ENCODE measurements around the gene CALM3.

Gene CALM3

GRCh38 chr19:46609511-46610412 is 8.6 kb downstream of the CALM3 start:
- H3K4me3 ChIP-seq (ENCODE audit: low read depth, low read length) = no peak overlapping the region
- TF ChIP-seq CTCF (IDR thresholded peaks at IDR 0.05) = no peak
- no peak overlapping the region for H3K4me2 ChIP-seq (ENCODE audit: low read length)
- H3K36me3 ChIP-seq (ENCODE audit: control insufficient read depth, insufficient read depth, low read length) = no peaks in the 10 kb centered on the region
- H3K27ac ChIP-seq = no peak overlapping the region
- no peak overlapping the region for H3K9ac ChIP-seq
- H3K79me2 ChIP-seq = peaks cover under 1% of the 10 kb centered on the region
- no peaks in the 10 kb centered on the region for H3K9me3 ChIP-seq (ENCODE audit: control insufficient read depth, low read length)
- no peaks in the 10 kb centered on the region for H3K4me1 ChIP-seq
- no peaks in the 10 kb centered on the region for H3K27me3 ChIP-seq (ENCODE audit: control insufficient read depth, insufficient read depth, low read length)
- no peak overlapping the region for H2AFZ ChIP-seq

- no peaks in the 10 kb centered on the region for H3K79me2 ChIP-seq
- H3K4me1 ChIP-seq = no peaks in the 10 kb centered on the region
- no peaks in the 10 kb centered on the region for H3K9me3 ChIP-seq (ENCODE audit: control insufficient read depth, low read length)
- H2AFZ ChIP-seq = no peak overlapping the region
- H3K9ac ChIP-seq = no peak overlapping the region
- H3K27ac ChIP-seq = no peak overlapping the region
- H3K27me3 ChIP-seq (ENCODE audit: control insufficient read depth, insufficient read depth, low read length) = no peaks in the 10 kb centered on the region
- H3K4me2 ChIP-seq (ENCODE audit: low read length) = no peak overlapping the region
- H3K4me3 ChIP-seq (ENCODE audit: low read depth, low read length) = no peak overlapping the region
- no peaks in the 10 kb centered on the region for H3K36me3 ChIP-seq (ENCODE audit: control insufficient read depth, insufficient read depth, low read length)
- no peak for TF ChIP-seq CTCF (IDR thresholded peaks at IDR 0.05)
Observed at GRCh38 chr19:46610413-46610775, 9.3 kb downstream of the CALM3 start.

- Histone ChIP-seq H3K9ac (no peak overlapping the region), H3K79me2 (no peaks in the 10 kb centered on the region), H3K4me1 (no peaks in the 10 kb centered on the region), H3K36me3 (ENCODE audit: control insufficient read depth, insufficient read depth, low read length) (no peaks in the 10 kb centered on the region), H3K4me2 (ENCODE audit: low read length) (no peak overlapping the region), H3K27ac (no peak overlapping the region), H2AFZ (no peak overlapping the region), H3K27me3 (ENCODE audit: control insufficient read depth, insufficient read depth, low read length) (no peaks in the 10 kb centered on the region), H3K9me3 (ENCODE audit: control insufficient read depth, low read length) (no peaks in the 10 kb centered on the region), H3K4me3 (ENCODE audit: low read depth, low read length) (no peak overlapping the region)
- no peak for TF ChIP-seq CTCF (IDR thresholded peaks at IDR 0.05)
Observed at GRCh38 chr19:46610851-46611770, 10.0 kb downstream of the CALM3 start.

- H3K4me1 ChIP-seq = no peaks in the 10 kb centered on the region
- no peak for TF ChIP-seq CTCF (IDR thresholded peaks at IDR 0.05)
- H3K4me2 ChIP-seq (ENCODE audit: low read length) = no peak overlapping the region
- H3K9ac ChIP-seq = no peak overlapping the region
- no peaks in the 10 kb centered on the region for H3K9me3 ChIP-seq (ENCODE audit: control insufficient read depth, low read length)
- H3K4me3 ChIP-seq (ENCODE audit: low read depth, low read length) = no peak overlapping the region
- no peaks in the 10 kb centered on the region for H3K27me3 ChIP-seq (ENCODE audit: control insufficient read depth, insufficient read depth, low read length)
- no peak overlapping the region for H3K27ac ChIP-seq
- no peak overlapping the region for H2AFZ ChIP-seq
- no peaks in the 10 kb centered on the region for H3K79me2 ChIP-seq
- H3K36me3 ChIP-seq (ENCODE audit: control insufficient read depth, insufficient read depth, low read length) = no peaks in the 10 kb centered on the region
Observed at GRCh38 chr19:46611776-46612175, 10.6 kb downstream of the CALM3 start.

All from parathyroid adenoma (tissue), 2 donors.